ENCODE measurements around the gene TRERF1. TPM values are rescaled to one million over a fixed set of nuclear protein-coding genes. Genes with fewer than 3 reads are reported as not detected.
A peak's percentile ranks its signal among the peaks of the same experiment; 100 is the strongest.

The TRERF1 gene
- total and polyA plus RNA-seq, 2 of the 4 experiments (the other 2 are of a cell fraction): 6.3 to 9.9 TPM

- TF ChIP-seq ELK1 (IDR thresholded peaks at IDR 0.05; ENCODE audit: borderline replicate concordance, low read depth, low read length) (no peak), NFE2L2 (IDR thresholded peaks at IDR 0.05; ENCODE audit: low read depth, low read length) (no peak), MAZ (IDR thresholded peaks at IDR 0.05; ENCODE audit: borderline replicate concordance, low read depth, low read length) (no peak), RFX5 (IDR thresholded peaks at IDR 0.05; ENCODE audit: low read depth, low read length) (no peak), RAD21 (IDR thresholded peaks at IDR 0.05; ENCODE audit: low read length) (no peak), CEBPB (IDR thresholded peaks at IDR 0.05; ENCODE audit: low read depth, low read length) (no peak), RCOR1 (IDR thresholded peaks at IDR 0.05; ENCODE audit: insufficient replicate concordance, low read length) (no peak), USF2 (IDR thresholded peaks at IDR 0.05; ENCODE audit: low read depth, low read length) (no peak), POLR2A (IDR thresholded peaks at IDR 0.05; ENCODE audit: low read depth, low read length) (no peak), SMC3 (IDR thresholded peaks at IDR 0.05; ENCODE audit: low read depth, low read length) (no peak)
- Histone ChIP-seq H3K4me1 (ENCODE audit: control insufficient read depth, insufficient read depth, low read length) (peaks cover 15% of the 10 kb centered on the region), H2AK9ac (replicated peaks; ENCODE audit: low read depth, low read length, poor library complexity) (peak overlapping the region; percentile 31), H3K23ac (ENCODE audit: low read depth, low read length) (no peak overlapping the region), H2AK5ac (ENCODE audit: low read depth, low read length) (peak overlapping the region; percentile 30; the same call in 1 of the 2 replicates), H4K8ac (ENCODE audit: low read depth in 2 of 2, low read length in 2 of 2) (peak overlapping the region in 1 of 2 experiments; percentile 87; a peak in 1 of 4 replicates), H3K18ac (ENCODE audit: low read depth, low read length) (no peak overlapping the region), H4K20me1 (ENCODE audit: insufficient read depth, low read length) (no peaks in the 10 kb centered on the region), H3K56ac (ENCODE audit: extremely low read depth, insufficient read depth, low read length) (no peak overlapping the region), H3K36me3 (ENCODE audit: control insufficient read depth, insufficient read depth, low read length) (peaks cover 33% of the 10 kb centered on the region), H3K4me2 (ENCODE audit: low read depth, low read length) (no peak overlapping the region), H3K14ac (replicated peaks; ENCODE audit: low read depth, low read length) (peak overlapping the region; percentile 28; the same call in 1 of the 2 replicates), H3K4ac (ENCODE audit: low read depth, low read length) (peak overlapping the region; percentile 69), H4K91ac (ENCODE audit: insufficient read depth, low read depth, low read length) (no peak overlapping the region; the same call in 1 of the 2 replicates), H2BK5ac (ENCODE audit: low read depth, low read length, poor library complexity, severe bottlenecking) (no peak overlapping the region), H3K27ac (ENCODE audit: insufficient read depth, low read length) (no peak overlapping the region), H2BK120ac (ENCODE audit: low read depth, low read length) (0 out of 2 replicates have a peak overlapping the region, but pooled peaks have one; percentile 57), H2BK15ac (ENCODE audit: low read depth, low read length) (peak overlapping the region; percentile 26; the same call in 1 of the 3 replicates), H4K5ac (ENCODE audit: low read depth, low read length) (no peak overlapping the region), H3K79me1 (ENCODE audit: low read depth in 1 of 2, low read length in 2 of 2) (peaks cover 0 to 25% of the 10 kb centered on the region in 2 experiments; a peak in 2 of 4 replicates), H3K9me3 (ENCODE audit: control insufficient read depth, insufficient read depth, low read length) (no peaks in the 10 kb centered on the region), H2BK20ac (ENCODE audit: low read depth, low read length) (0 out of 2 replicates have a peak overlapping the region, but pooled peaks have one; percentile 50), H3K27me3 (ENCODE audit: control insufficient read depth, insufficient read depth, low read length) (no peaks in the 10 kb centered on the region), H3K9ac (ENCODE audit: low read depth, low read length) (no peak overlapping the region), H2AFZ (replicated peaks; ENCODE audit: low read length, poor library complexity) (peak overlapping the region; percentile 10), H3K4me3 (ENCODE audit: insufficient read depth, low read depth, low read length) (no peak overlapping the region), H3K9me1 (ENCODE audit: insufficient read depth, low read length) (peaks cover 24% of the 10 kb centered on the region)
- dilution Hi-C loops (cut with HindIII; ENCODE audit: low sequenced_read_pairs, unreplicated experiment) (no loop called here), in situ Hi-C loops (cut with MboI; ENCODE audit: low sequenced_read_pairs) (loop anchor here (5.0 kb wide), 1 partner anchor 287 kb away; no protein-coding TSS in a partner anchor), intact Hi-C loops (cut with micrococcal nuclease) (loop anchor here (5.0 kb wide), 1 partner anchor 287 kb away; no protein-coding TSS in a partner anchor)
- POLR2A ChIA-PET (ENCODE audit: unreplicated experiment): no interaction called here
- CTCF ChIA-PET: interaction anchor here (0.5 to 1.6 kb wide), 3 partner anchors 11 to 1450 kb away, joined by 3 to 8 read pairs (median 4); no protein-coding TSS in a partner anchor
- ATAC-seq (ENCODE audit: low read depth): no peak
- no peak for DNase-seq
- BruUV-seq (replicated peaks): no TSS peak
- WGBS, 2 experiments (ENCODE audit: extremely low coverage in 2 of 2, insufficient read length in 1 of 2): no CpG with 5 or more reads among the region's 10 CpGs
Measured at GRCh38 chr6:42259841-42260395, 191.8 kb downstream of the TRERF1 start.

All from IMR-90 (cell line).